K562 (cell line): ENCODE results near the gene KIRREL1. TPM values are rescaled to one million over a fixed set of nuclear protein-coding genes. Genes with fewer than 3 reads are reported as not detected.

ENCODE experiments used
- PHF8 ChIP-seq: fragments of 200-600 bp; sonication (generic); IDR thresholded peaks from 2 replicates; pipeline ENCODE4 v1.6.1; 2012; ENCODE audit warnings: mixed run types, mild to moderate bottlenecking, inconsistent platforms, low read length, moderate library complexity, borderline replicate concordance
- SAFB ChIP-seq: fragments of 200-400 bp; formaldehyde crosslinking; IDR thresholded peaks from 2 replicates; pipeline ENCODE4 v1.6.1; 2017; ENCODE audit warnings: low read depth, low read length, borderline replicate concordance
- ZNF318 ChIP-seq, 2 experiments: fragments of 450-650 bp; IDR thresholded peaks; 2 replicates each; pipeline ENCODE4 v1.6.1; 2016; ENCODE audit warnings: mild to moderate bottlenecking in 2 of 2, borderline replicate concordance in 1 of 2, low read depth in 1 of 2, moderate library complexity in 1 of 2
- polyA plus RNA-seq, 8 experiments: library from polyadenylated mRNA; depleted of rRNA in 4 of 8; stranded (reverse) in 5 of 8; unstranded in 3 of 8; fragments of >200 nt; fragmentation: Nextera tagmentation in 2 of 8; fragmentation: Illumina TruSeq in 1 of 8; extraction: Ambion mirVana in 2 of 8; extraction: Trizol in 1 of 8; gene quantifications; 2 replicates each; pipeline versions ENCODE4 v1.2.1 to v1.2.3, GENCODE V29; 2011 to 2014; ENCODE audit warnings: inconsistent platforms in 1 of 8, missing spikeins in 1 of 8
- total RNA-seq, 7 experiments: library from RNA; depleted of rRNA in 6 of 7; stranded (reverse); fragments of >200 nt in 6 of 7; fragmentation: Illumina TruSeq in 2 of 7; extraction: Trizol in 2 of 7; gene quantifications; 2 replicates each; pipeline versions ENCODE4 v1.2.1 to v1.2.3, GENCODE V29; 2011 to 2021; ENCODE audit warnings: low replicate concordance in 1 of 7

The KIRREL1 gene
- total and polyA plus RNA-seq, 9 of the 15 experiments (the other 6 are each of a cell fraction or from before 2014, with no cell fraction given): under 0.01 to 0.22 (median 0.03) TPM; not detected in 3

- TF ChIP-seq PHF8 (no peak), SAFB (no peak), ZNF318 (IDR thresholded peaks at IDR 0.05; ENCODE audit: borderline replicate concordance in 1 of 2, low read depth in 1 of 2) (no peak)
Measured at GRCh38 chr1:158002022-158002630, 8.7 kb downstream of the KIRREL1 start (continued).
